Testis (tissue), 3 donors: Measurements from ENCODE around the gene ADAMTS1. TPM values are rescaled to one million over a fixed set of nuclear protein-coding genes. Genes with fewer than 3 reads are reported as not detected.

Experiments used
- DNase-seq: peaks from one replicate; pipeline ENCODE4 v3.0.0-alpha.2; 2019
- H3K27ac ChIP-seq, 2 donors: fragments of 200-600 bp; sonication (generic); one replicate each; pipeline ENCODE4 v1.5.1; 2019
- H3K27me3 ChIP-seq: fragments of 200-600 bp; sonication (generic); one replicate; pipeline ENCODE4 v1.5.1; 2019
- H3K36me3 ChIP-seq: fragments of 200-600 bp; sonication (generic); one replicate; pipeline ENCODE4 v1.5.1; 2017; ENCODE audit warnings: low read depth; ENCODE audit errors: missing control alignments
- H3K4me1 ChIP-seq: fragments of 200-600 bp; sonication (generic); one replicate; pipeline ENCODE4 v1.5.1; 2019
- H3K4me3 ChIP-seq, 2 donors: fragments of 200-600 bp; sonication (generic); one replicate each; pipeline ENCODE4 v1.5.1; 2017 to 2019
- H3K9me3 ChIP-seq: fragments of 200-600 bp; sonication (generic); one replicate; pipeline ENCODE4 v1.5.1; 2017
- POLR2A ChIP-seq: fragments of 450-650 bp; IDR thresholded peaks from one replicate; pipeline ENCODE4 v1.6.1; 2017; ENCODE audit warnings: antibody characterized with exemption, mild to moderate bottlenecking, moderate library complexity
- WGBS, 2 donors: methylation state at CpG; one replicate each; pipeline ENCODE4 v1.1.5; 2018; 5-methylcytosine and 5-hydroxymethylcytosine counted together
- intact Hi-C: fragments of 100-400 bp; cut with DNase I; formaldehyde crosslinking; loops from one replicate; pipeline ENCODE4 v1.15.1; 2023; ENCODE audit warnings: low total_unique reads
- polyA plus RNA-seq: library from polyadenylated mRNA; stranded (reverse); fragments of 350-450 nt; fragmentation: Illumina TruSeq; extraction: RNeasy Lipid Tissue Mini Kit (QIAGEN cat#74804); gene quantifications from one replicate; pipeline ENCODE4 v1.2.3, GENCODE V29; 2014; ENCODE audit warnings: low read depth, low replicate concordance; ENCODE audit not compliant: insufficient read depth
- total RNA-seq, 2 donors: library from RNA; depleted of rRNA; stranded (reverse); fragments of >200 nt; gene quantifications; one replicate each; pipeline ENCODE4 v1.2.3, GENCODE V29; 2016
- TF ChIP-seq, protein P1 (sequence below), 3 experiments: fragments of 450-650 bp in 2 of 3; fragments of 200-600 bp in 1 of 3; sonication (generic) in 1 of 3; IDR thresholded peaks; one replicate each; pipeline ENCODE4 v1.5.1; 2016 to 2019; ENCODE audit warnings: antibody characterized with exemption in 3 of 3, mild to moderate bottlenecking in 2 of 3, moderate library complexity in 1 of 3

ADAMTS1 gene
- total and polyA plus RNA-seq, 3 donors from 2014 or later = 15.9 to 33.7 (median 31.3) TPM

DNA sequence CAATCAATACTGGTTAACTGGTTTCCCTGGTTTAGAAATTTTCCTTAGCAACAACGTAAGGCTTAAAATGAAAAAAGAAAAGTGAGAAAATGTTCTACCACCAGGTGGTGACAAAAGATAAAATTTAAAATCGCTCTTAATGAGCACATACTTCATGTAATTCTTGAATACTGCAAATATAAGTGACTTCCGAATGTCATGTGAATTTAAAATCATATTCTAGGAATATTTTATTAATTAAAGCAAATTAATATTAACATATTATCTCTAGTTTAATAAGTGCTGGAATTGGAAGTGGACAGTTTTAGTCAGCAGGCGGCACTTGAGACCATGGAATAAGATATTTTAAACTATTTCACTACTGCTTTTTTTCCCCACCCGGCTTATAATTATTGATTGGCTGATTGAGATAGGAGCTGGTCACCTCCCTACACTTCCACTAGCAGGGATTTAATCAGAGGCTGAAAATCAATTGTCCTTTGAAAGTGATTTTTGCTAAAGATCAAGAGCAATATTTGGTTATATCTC, 5.0 kb upstream of the ADAMTS1 start:
- WGBS, 2 donors = 29 to 37% methylated on average over 5 of the region's 5 CpGs
- intact Hi-C loops = no loop called here
- Histone ChIP-seq H3K27me3 (no peaks in the 10 kb centered on the region), H3K4me1 (no peaks in the 10 kb centered on the region), H3K36me3 (no peaks in the 10 kb centered on the region), H3K27ac (no peak overlapping the region), H3K9me3 (no peaks in the 10 kb centered on the region), H3K4me3 (no peak overlapping the region)
- no peak for DNase-seq
- TF ChIP-seq POLR2A = no peak
- TF ChIP-seq, protein P1, sequence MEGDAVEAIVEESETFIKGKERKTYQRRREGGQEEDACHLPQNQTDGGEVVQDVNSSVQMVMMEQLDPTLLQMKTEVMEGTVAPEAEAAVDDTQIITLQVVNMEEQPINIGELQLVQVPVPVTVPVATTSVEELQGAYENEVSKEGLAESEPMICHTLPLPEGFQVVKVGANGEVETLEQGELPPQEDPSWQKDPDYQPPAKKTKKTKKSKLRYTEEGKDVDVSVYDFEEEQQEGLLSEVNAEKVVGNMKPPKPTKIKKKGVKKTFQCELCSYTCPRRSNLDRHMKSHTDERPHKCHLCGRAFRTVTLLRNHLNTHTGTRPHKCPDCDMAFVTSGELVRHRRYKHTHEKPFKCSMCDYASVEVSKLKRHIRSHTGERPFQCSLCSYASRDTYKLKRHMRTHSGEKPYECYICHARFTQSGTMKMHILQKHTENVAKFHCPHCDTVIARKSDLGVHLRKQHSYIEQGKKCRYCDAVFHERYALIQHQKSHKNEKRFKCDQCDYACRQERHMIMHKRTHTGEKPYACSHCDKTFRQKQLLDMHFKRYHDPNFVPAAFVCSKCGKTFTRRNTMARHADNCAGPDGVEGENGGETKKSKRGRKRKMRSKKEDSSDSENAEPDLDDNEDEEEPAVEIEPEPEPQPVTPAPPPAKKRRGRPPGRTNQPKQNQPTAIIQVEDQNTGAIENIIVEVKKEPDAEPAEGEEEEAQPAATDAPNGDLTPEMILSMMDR (IDR thresholded peaks at IDR 0.05) = peak; percentile 54 to 83 (median 75)

DNA sequence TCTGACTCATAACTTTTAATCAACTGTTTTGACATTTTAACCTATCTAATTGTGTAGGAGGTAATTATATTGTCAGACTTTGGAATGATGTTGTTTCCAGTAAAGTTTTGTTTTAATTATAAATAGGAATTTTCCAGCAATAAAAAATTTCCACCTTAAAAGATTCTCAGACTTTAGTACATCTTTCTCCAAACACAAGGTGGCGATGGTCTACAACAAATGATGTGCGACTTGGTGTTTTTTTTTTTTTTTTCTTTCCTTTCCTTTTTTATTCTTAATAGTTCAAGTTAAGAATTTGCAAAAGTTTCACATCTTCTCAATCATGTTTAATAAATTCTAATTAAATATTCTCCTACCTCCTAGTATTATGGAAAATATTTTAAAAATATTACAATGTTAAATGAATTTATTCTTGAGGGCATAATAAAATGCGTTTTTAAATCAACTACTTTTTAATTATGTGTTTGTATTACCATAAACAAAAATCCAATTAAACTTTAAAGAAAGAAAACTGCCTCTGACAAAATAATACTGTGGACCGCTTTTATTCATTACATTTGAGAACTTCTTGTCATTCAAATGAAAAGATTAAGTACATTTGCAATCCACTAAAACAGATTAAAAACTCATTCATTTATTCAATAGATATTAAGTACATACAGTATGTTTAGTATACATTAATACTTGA, 4.4 kb upstream of the ADAMTS1 start:
- H3K36me3 ChIP-seq = no peaks in the 10 kb centered on the region
- TF ChIP-seq POLR2A = no peak
- TF ChIP-seq, protein P1 (IDR thresholded peaks at IDR 0.05) = peak; percentile 32 to 56 (median 44)
- H3K27ac ChIP-seq = no peak overlapping the region
- 22 to 23% methylated on average over 4 of the region's 4 CpGs for WGBS, 2 donors
- no peaks in the 10 kb centered on the region for H3K27me3 ChIP-seq
- no peak for DNase-seq
- H3K9me3 ChIP-seq = no peaks in the 10 kb centered on the region
- intact Hi-C loops = loop anchor here (5.0 to 10.0 kb wide), 2 partner anchors 853 to 1895 kb away; no protein-coding TSS in a partner anchor
- no peak overlapping the region for H3K4me3 ChIP-seq
- H3K4me1 ChIP-seq = no peaks in the 10 kb centered on the region

DNA sequence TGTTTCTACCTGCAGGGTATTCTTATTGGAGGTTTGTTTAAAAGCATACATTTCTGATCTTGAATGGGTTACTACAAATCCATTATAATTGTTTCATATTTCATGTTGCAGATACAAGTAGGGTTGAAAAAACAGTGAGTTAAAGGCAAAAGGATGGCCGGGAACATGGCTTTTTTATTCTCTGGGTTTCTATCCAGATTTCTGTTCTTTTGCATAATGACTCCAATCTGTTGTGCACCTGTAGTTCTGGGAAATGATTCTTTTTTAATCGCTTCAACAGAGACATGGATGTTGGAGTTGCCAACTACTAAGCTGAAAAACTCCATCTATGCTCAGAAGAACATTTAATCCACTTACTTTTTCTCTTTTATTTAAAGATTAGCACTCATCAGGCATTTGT, 2.7 kb upstream of the ADAMTS1 start:
- Histone ChIP-seq H3K27ac (no peak overlapping the region), H3K4me3 (no peak overlapping the region), H3K9me3 (no peaks in the 10 kb centered on the region), H3K36me3 (no peaks in the 10 kb centered on the region), H3K4me1 (no peaks in the 10 kb centered on the region), H3K27me3 (no peaks in the 10 kb centered on the region)
- TF ChIP-seq POLR2A = no peak
- TF ChIP-seq, protein P1 (IDR thresholded peaks at IDR 0.05) = no peak
- WGBS, 2 donors = 30 to 47% methylated on average over 2 of the region's 2 CpGs
- no peak for DNase-seq
- intact Hi-C loops = loop anchor here (5.0 to 10.0 kb wide), 2 partner anchors 854 to 1897 kb away; no protein-coding TSS in a partner anchor

DNA sequence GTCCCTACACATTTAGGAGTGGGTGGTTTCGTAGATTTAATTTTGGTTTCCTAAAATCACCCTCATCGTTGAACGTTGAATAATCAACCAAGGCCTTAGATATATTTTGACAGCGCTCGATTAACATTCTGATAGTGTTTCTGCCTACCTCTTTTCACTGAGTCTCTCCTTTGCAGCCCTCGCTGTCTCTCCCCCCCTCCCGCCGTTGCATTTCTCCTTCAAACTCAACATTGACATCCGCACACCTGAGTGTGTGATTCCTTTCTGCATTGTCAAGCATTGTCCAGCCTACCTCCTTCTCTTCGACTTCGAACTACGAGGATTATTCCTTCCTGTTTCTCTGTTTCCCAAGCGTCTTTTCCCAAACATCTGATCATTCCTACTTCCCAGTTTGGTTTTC, 1.8 kb upstream of the ADAMTS1 start:
- no peak for TF ChIP-seq POLR2A
- TF ChIP-seq, protein P1 (IDR thresholded peaks at IDR 0.05) = no peak
- no peak for DNase-seq
- H3K27me3 ChIP-seq = no peaks in the 10 kb centered on the region
- no peaks in the 10 kb centered on the region for H3K36me3 ChIP-seq
- 16 to 24% methylated on average over 13 of the region's 13 CpGs for WGBS, 2 donors
- peak overlapping the region; percentile 76 to 91 for H3K4me3 ChIP-seq
- no peaks in the 10 kb centered on the region for H3K9me3 ChIP-seq
- intact Hi-C loops = loop anchor here (5.0 to 10.0 kb wide), 2 partner anchors 855 to 1898 kb away; no protein-coding TSS in a partner anchor
- H3K27ac ChIP-seq = peak overlapping the region; percentile 75 to 93
- H3K4me1 ChIP-seq = no peaks in the 10 kb centered on the region
